GM19395 (cell line): ENCODE measurements around the gene MKRN1.
"Not testable (repeated sequence)": the region's sequence is repeated elsewhere in the genome, so short reads cannot be mapped to it uniquely, and the experiment has no call there.

Experiments
- ATAC-seq: cut with Tn5 transposase; IDR thresholded peaks from one replicate; pipeline ENCODE4 v1.9.1; 2021; ENCODE audit warnings: mild to moderate bottlenecking, moderate library complexity; ENCODE audit not compliant: unreplicated experiment

Gene MKRN1

GRCh38 chr7:140440593-140440992 is 38.7 kb downstream of the MKRN1 start:
- no peak for ATAC-seq

GRCh38 chr7:140439359-140439758 is 39.9 kb downstream of the MKRN1 start:
- ATAC-seq = no peak

- ATAC-seq = no peak
Measured at GRCh38 chr7:140435252-140435895, 43.9 kb downstream of the MKRN1 start.

GRCh38 chr7:140433396-140433795 is 45.9 kb downstream of the MKRN1 start:
- ATAC-seq = no peak

- ATAC-seq = no peak
Measured at GRCh38 chr7:140426130-140426529, 53.2 kb downstream of the MKRN1 start.

GRCh38 chr7:140425718-140426117 is 53.6 kb downstream of the MKRN1 start:
- ATAC-seq = no peak

- no peak for ATAC-seq
Measured at GRCh38 chr7:140423501-140423900, 55.8 kb downstream of the MKRN1 start.

- no peak for ATAC-seq
Measured at GRCh38 chr7:140421521-140421920, 57.8 kb downstream of the MKRN1 start.

GRCh38 chr7:140418653-140419052 is 60.7 kb downstream of the MKRN1 start:
- no peak for ATAC-seq

GRCh38 chr7:140418156-140418472 is 61.2 kb downstream of the MKRN1 start:
- not testable (repeated sequence) for ATAC-seq

- no peak for ATAC-seq
Measured at GRCh38 chr7:140417456-140418155, 61.7 kb downstream of the MKRN1 start.

GRCh38 chr7:140416560-140416959 is 62.7 kb downstream of the MKRN1 start:
- no peak for ATAC-seq

- ATAC-seq = not testable (repeated sequence)
Measured at GRCh38 chr7:140415816-140416215, 63.5 kb downstream of the MKRN1 start.

GRCh38 chr7:140415361-140415760 is 63.9 kb downstream of the MKRN1 start:
- no peak for ATAC-seq

GRCh38 chr7:140404565-140405065 is 74.7 kb downstream of the MKRN1 start:
- no peak for ATAC-seq

- ATAC-seq = no peak
Measured at GRCh38 chr7:140403878-140404564, 75.3 kb downstream of the MKRN1 start, which contains the start of gene RAB19. TSS of gene RAB19 (plus strand) at chr7:140404058. CDS start at chr7:140407647, 3,589 bp downstream.
